ENCODE measurements around the gene MLLT6. TPM values are rescaled to one million over a fixed set of nuclear protein-coding genes. Genes with fewer than 3 reads are reported as not detected.

The MLLT6 gene
- total and polyA plus RNA-seq, 2 of the 13 experiments (the other 11 are each of a cell fraction or from before 2014, with no cell fraction given) = 50.7 to 69.5 TPM

DNA sequence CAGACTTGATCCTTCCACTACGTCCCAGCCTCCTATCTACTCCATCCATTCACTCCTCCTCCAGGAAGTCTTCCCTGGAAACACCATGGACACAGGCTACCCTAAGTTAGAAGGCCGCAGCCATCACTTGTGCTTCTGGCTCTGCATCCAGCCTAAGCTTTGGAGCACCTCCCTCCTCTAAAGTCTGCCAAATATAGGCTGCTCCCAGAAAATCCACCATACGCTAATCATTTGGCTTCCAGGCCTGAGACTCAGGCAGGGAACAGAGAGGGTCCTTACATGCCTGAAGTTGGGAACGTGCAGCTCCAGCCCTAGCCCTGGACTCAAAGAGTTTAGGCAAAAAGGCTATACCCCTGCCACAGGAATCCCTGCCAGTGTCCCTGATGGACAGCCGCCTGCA lies 36.4 kb downstream of the MLLT6 start:
- DNase-seq (ENCODE audit: low spot score) (no peak), ATAC-seq (no peak), FAIRE-seq (no peak)
- Histone ChIP-seq H3K9ac (ENCODE audit: insufficient read depth, low read depth, low read length) (no peak overlapping the region), H3K4me1 (ENCODE audit: insufficient read depth, low read length) (peaks cover 51% of the 10 kb centered on the region), H3K9me3 (ENCODE audit: low read length) (no peaks in the 10 kb centered on the region), H3K79me2 (ENCODE audit: insufficient read depth, low read length) (peaks cover 65% of the 10 kb centered on the region), H2AFZ (ENCODE audit: low read length) (no peak overlapping the region), H3K27me3 (ENCODE audit: control insufficient read depth in 1 of 2, insufficient read depth in 2 of 2, low read length in 2 of 2) (no peaks in the 10 kb centered on the region), H3K27ac (ENCODE audit: extremely low read length, insufficient read depth, low read length) (peak overlapping the region; percentile 48), H3K4me3 (replicated peaks in 1 of 3; ENCODE audit: insufficient read depth in 1 of 3, low read depth in 2 of 3, low read length in 3 of 3) (no peak overlapping the region), H3K36me3 (replicated peaks in 1 of 2; ENCODE audit: control insufficient read depth in 1 of 2, insufficient read depth in 2 of 2, low read length in 2 of 2) (peaks cover 26 to 46% of the 10 kb centered on the region in 2 experiments), H3K4me2 (ENCODE audit: low read depth, low read length) (no peak overlapping the region), H4K20me1 (ENCODE audit: insufficient read depth, low read length) (peaks cover 30% of the 10 kb centered on the region)
- in situ Hi-C loops (cut with HindIII; ENCODE audit: extremely low pct_ligation_motif_present, low pct_unique_long_range_greater_than_20kb) = no loop called here
- no TSS peak for BruUV-seq (replicated peaks)
- no peak for TF ChIP-seq YY1 (IDR thresholded peaks at IDR 0.05; ENCODE audit: insufficient read depth, insufficient replicate concordance, low read depth, low read length)
- TF ChIP-seq, protein P1, sequence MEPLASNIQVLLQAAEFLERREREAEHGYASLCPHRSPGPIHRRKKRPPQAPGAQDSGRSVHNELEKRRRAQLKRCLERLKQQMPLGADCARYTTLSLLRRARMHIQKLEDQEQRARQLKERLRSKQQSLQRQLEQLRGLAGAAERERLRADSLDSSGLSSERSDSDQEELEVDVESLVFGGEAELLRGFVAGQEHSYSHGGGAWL (CRISPR knock-in tag; IDR thresholded peaks at IDR 0.05) = no peak
- peak; percentile 50; the same call in 1 of the 2 replicates for TF ChIP-seq ZNF263 (CRISPR knock-in tag; IDR thresholded peaks at IDR 0.05)
- TF ChIP-seq, protein P2, sequence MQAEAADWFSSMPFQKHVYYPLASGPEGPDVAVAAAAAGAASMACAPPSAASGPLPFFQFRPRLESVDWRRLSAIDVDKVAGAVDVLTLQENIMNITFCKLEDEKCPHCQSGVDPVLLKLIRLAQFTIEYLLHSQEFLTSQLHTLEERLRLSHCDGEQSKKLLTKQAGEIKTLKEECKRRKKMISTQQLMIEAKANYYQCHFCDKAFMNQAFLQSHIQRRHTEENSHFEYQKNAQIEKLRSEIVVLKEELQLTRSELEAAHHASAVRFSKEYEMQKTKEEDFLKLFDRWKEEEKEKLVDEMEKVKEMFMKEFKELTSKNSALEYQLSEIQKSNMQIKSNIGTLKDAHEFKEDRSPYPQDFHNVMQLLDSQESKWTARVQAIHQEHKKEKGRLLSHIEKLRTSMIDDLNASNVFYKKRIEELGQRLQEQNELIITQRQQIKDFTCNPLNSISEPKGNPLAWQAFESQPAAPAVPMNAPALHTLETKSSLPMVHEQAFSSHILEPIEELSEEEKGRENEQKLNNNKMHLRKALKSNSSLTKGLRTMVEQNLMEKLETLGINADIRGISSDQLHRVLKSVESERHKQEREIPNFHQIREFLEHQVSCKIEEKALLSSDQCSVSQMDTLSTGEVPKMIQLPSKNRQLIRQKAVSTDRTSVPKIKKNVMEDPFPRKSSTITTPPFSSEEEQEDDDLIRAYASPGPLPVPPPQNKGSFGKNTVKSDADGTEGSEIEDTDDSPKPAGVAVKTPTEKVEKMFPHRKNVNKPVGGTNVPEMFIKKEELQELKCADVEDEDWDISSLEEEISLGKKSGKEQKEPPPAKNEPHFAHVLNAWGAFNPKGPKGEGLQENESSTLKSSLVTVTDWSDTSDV (CRISPR knock-in tag; IDR thresholded peaks at IDR 0.05) = no peak
- no peak for TF ChIP-seq ZNF143 (CRISPR knock-in tag; IDR thresholded peaks at IDR 0.05)
- no peak for TF ChIP-seq ZNF572 (CRISPR knock-in tag; IDR thresholded peaks at IDR 0.05)
- intact Hi-C loops (cut with micrococcal nuclease; ENCODE audit: unreplicated experiment) = no loop called here
- ChIA-PET CTCF (ENCODE audit: low intra/inter-chr PET ratio, low total read pairs) (no interaction called here), POLR2A (interaction anchor here (1.9 kb wide), 1 partner anchor 11 kb away, joined by 7 read pairs; the partner anchor contains the start of gene CISD3)
- 90% methylated on average over 5 of the region's 5 CpGs for WGBS (ENCODE audit: low lambda C conversion rate)

Data from HepG2 (cell line).